ENCODE data around the gene SNX18. TPM values are rescaled to one million over a fixed set of nuclear protein-coding genes. Genes with fewer than 3 reads are reported as not detected.

Gene SNX18
- total RNA-seq, 1 experiment from 2014 or later = 16.0 TPM

DNA sequence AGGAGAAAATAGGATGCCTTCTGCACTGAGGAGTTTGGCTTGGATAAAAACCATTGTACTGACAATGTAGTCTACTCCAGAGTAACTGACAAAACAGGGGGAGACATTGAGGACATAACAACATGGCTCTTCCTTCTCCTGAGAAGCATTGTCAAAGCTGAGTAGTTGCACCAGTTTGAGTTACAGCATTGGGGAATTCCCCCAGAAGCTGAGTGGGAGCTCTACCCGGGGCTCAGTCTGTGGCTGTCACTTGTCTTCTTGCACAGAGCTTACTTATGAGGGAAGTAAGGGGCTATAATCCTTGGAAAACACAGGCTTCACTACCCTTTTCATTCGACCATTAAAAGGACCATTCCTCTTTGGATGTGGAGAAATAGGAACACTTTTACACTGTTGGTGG, 40.9 kb upstream of the SNX18 start:
- Histone ChIP-seq H3K9me2 (ENCODE audit: insufficient read depth) (no peaks in the 10 kb centered on the region), H3K27ac (ENCODE audit: low read depth, low read length) (no peak overlapping the region), H3K4me1 (ENCODE audit: control insufficient read depth in 1 of 2, insufficient read depth in 2 of 2, low read length in 2 of 2) (no peaks in the 10 kb centered on the region), H4K20me1 (ENCODE audit: insufficient read depth) (no peaks in the 10 kb centered on the region), H3K9me3 (ENCODE audit: control insufficient read depth in 1 of 2, insufficient read depth in 1 of 2, low read depth in 1 of 2, low read length in 2 of 2) (no peaks in the 10 kb centered on the region), H3K9ac (ENCODE audit: low read length) (no peak overlapping the region), H3K36me3 (ENCODE audit: control insufficient read depth in 1 of 2, insufficient read depth in 2 of 2, low read length in 2 of 2) (no peaks in the 10 kb centered on the region), H3K4me3 (replicated peaks in 1 of 2; ENCODE audit: low read depth in 1 of 2, low read length in 2 of 2) (no peak overlapping the region), H3K79me2 (ENCODE audit: insufficient read depth, low read length) (no peaks in the 10 kb centered on the region), H3K4me2 (ENCODE audit: low read length) (no peak overlapping the region), H2AFZ (ENCODE audit: low read depth, low read length, poor library complexity, severe bottlenecking) (no peak overlapping the region), H3K27me3 (ENCODE audit: insufficient read depth, low read length) (no peaks in the 10 kb centered on the region)
- no TSS peak for BruUV-seq (replicated peaks)
- CTCF ChIA-PET = no interaction called here
- RAD21 ChIA-PET (ENCODE audit: low non-redundant PET in 1 of 2, low total read pairs in 2 of 2, uncharacterized antibody in 2 of 2, unreplicated experiment in 2 of 2) = no interaction called here
- ATAC-seq = no peak
- intact Hi-C loops (cut with micrococcal nuclease) = no loop called here
- POLR2A ChIA-PET = no interaction called here
- TF ChIP-seq POLR2A (IDR thresholded peaks at IDR 0.05; ENCODE audit: borderline replicate concordance, extremely low read depth, insufficient read depth, insufficient read length) = no peak
- no peak for TF ChIP-seq CBX3 (IDR thresholded peaks at IDR 0.05; ENCODE audit: low read depth)
- TF ChIP-seq, protein P1, sequence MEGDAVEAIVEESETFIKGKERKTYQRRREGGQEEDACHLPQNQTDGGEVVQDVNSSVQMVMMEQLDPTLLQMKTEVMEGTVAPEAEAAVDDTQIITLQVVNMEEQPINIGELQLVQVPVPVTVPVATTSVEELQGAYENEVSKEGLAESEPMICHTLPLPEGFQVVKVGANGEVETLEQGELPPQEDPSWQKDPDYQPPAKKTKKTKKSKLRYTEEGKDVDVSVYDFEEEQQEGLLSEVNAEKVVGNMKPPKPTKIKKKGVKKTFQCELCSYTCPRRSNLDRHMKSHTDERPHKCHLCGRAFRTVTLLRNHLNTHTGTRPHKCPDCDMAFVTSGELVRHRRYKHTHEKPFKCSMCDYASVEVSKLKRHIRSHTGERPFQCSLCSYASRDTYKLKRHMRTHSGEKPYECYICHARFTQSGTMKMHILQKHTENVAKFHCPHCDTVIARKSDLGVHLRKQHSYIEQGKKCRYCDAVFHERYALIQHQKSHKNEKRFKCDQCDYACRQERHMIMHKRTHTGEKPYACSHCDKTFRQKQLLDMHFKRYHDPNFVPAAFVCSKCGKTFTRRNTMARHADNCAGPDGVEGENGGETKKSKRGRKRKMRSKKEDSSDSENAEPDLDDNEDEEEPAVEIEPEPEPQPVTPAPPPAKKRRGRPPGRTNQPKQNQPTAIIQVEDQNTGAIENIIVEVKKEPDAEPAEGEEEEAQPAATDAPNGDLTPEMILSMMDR (IDR thresholded peaks at IDR 0.05 in 2 of 3, conservative IDR thresholded peaks at IDR 0.05 in 1 of 3; ENCODE audit: borderline replicate concordance in 1 of 3, insufficient read depth in 1 of 3, low read depth in 2 of 3, low read length in 2 of 3) = no peak
- TF ChIP-seq, protein P2, sequence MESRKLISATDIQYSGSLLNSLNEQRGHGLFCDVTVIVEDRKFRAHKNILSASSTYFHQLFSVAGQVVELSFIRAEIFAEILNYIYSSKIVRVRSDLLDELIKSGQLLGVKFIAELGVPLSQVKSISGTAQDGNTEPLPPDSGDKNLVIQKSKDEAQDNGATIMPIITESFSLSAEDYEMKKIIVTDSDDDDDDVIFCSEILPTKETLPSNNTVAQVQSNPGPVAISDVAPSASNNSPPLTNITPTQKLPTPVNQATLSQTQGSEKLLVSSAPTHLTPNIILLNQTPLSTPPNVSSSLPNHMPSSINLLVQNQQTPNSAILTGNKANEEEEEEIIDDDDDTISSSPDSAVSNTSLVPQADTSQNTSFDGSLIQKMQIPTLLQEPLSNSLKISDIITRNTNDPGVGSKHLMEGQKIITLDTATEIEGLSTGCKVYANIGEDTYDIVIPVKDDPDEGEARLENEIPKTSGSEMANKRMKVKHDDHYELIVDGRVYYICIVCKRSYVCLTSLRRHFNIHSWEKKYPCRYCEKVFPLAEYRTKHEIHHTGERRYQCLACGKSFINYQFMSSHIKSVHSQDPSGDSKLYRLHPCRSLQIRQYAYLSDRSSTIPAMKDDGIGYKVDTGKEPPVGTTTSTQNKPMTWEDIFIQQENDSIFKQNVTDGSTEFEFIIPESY (IDR thresholded peaks at IDR 0.05; ENCODE audit: extremely low read depth, insufficient replicate concordance, low read length) = no peak
- TF ChIP-seq JUND (IDR thresholded peaks at IDR 0.05) = no peak
- no peak for TF ChIP-seq EZH2 (IDR thresholded peaks at IDR 0.05)
- no peak for TF ChIP-seq RAD21 (IDR thresholded peaks at IDR 0.05; ENCODE audit: low read depth)
- TF ChIP-seq EZH2phosphoT487 (IDR thresholded peaks at IDR 0.05; ENCODE audit: borderline replicate concordance) = no peak
- TF ChIP-seq FOSL1 (IDR thresholded peaks at IDR 0.05; ENCODE audit: low read depth) = no peak
- TF ChIP-seq ZFX (IDR thresholded peaks at IDR 0.05) = no peak
- TF ChIP-seq TCF7L2 (IDR thresholded peaks at IDR 0.05; ENCODE audit: borderline replicate concordance, extremely low read depth, insufficient read depth, insufficient read length) = no peak
- TF ChIP-seq POLR2AphosphoS5 (IDR thresholded peaks at IDR 0.05; ENCODE audit: low read depth, low read length) = no peak
- TF ChIP-seq, protein P3, sequence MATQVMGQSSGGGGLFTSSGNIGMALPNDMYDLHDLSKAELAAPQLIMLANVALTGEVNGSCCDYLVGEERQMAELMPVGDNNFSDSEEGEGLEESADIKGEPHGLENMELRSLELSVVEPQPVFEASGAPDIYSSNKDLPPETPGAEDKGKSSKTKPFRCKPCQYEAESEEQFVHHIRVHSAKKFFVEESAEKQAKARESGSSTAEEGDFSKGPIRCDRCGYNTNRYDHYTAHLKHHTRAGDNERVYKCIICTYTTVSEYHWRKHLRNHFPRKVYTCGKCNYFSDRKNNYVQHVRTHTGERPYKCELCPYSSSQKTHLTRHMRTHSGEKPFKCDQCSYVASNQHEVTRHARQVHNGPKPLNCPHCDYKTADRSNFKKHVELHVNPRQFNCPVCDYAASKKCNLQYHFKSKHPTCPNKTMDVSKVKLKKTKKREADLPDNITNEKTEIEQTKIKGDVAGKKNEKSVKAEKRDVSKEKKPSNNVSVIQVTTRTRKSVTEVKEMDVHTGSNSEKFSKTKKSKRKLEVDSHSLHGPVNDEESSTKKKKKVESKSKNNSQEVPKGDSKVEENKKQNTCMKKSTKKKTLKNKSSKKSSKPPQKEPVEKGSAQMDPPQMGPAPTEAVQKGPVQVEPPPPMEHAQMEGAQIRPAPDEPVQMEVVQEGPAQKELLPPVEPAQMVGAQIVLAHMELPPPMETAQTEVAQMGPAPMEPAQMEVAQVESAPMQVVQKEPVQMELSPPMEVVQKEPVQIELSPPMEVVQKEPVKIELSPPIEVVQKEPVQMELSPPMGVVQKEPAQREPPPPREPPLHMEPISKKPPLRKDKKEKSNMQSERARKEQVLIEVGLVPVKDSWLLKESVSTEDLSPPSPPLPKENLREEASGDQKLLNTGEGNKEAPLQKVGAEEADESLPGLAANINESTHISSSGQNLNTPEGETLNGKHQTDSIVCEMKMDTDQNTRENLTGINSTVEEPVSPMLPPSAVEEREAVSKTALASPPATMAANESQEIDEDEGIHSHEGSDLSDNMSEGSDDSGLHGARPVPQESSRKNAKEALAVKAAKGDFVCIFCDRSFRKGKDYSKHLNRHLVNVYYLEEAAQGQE (IDR thresholded peaks at IDR 0.05; ENCODE audit: low read depth) = no peak
- TF ChIP-seq ELF1 (IDR thresholded peaks at IDR 0.05; ENCODE audit: borderline replicate concordance, low read depth) = no peak
- TF ChIP-seq, protein P4, sequence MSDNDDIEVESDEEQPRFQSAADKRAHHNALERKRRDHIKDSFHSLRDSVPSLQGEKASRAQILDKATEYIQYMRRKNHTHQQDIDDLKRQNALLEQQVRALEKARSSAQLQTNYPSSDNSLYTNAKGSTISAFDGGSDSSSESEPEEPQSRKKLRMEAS (IDR thresholded peaks at IDR 0.05) = no peak
- no peak for TF ChIP-seq CEBPB (IDR thresholded peaks at IDR 0.05; ENCODE audit: low read depth)
- no peak for TF ChIP-seq ZNF274 (IDR thresholded peaks at IDR 0.05; ENCODE audit: low read depth, low read length)
- TF ChIP-seq SP1 (IDR thresholded peaks at IDR 0.05; ENCODE audit: low read depth) = no peak
- TF ChIP-seq YY1 (IDR thresholded peaks at IDR 0.05; ENCODE audit: extremely low read depth, insufficient replicate concordance, low read depth, low read length) = no peak
- no peak for DNase-seq (ENCODE audit: low read depth, low spot score)
